Measurements from ENCODE around the gene G3BP2.

GRCh38 chr4:75653845-75654503, 19.2 kb downstream of the G3BP2 start:
- TF ChIP-seq POLR2A (IDR thresholded peaks at IDR 0.05; ENCODE audit: low read length) (no peak), GATA1 (IDR thresholded peaks at IDR 0.05; ENCODE audit: low read depth, low read length) (no peak)
